ENCODE measurements around the gene TSPY2.
"Not testable (repeated sequence)": the region's sequence is repeated elsewhere in the genome, so short reads cannot be mapped to it uniquely, and the experiment has no call there.

GRCh38 chrY:6269839-6270238, 23.8 kb downstream of the TSPY2 start:
- TF ChIP-seq CTCF (IDR thresholded peaks at IDR 0.05; ENCODE audit: poor library complexity); EZH2 (IDR thresholded peaks at IDR 0.05; ENCODE audit: borderline replicate concordance): not testable (repeated sequence)

Data from hepatocyte (in vitro differentiated cells).